WI38 (cell line): ENCODE results near the gene CCSER2.
A peak's percentile ranks its signal among the peaks of the same experiment; 100 is the strongest.
"Not testable (repeated sequence)": the region's sequence is repeated elsewhere in the genome, so short reads cannot be mapped to it uniquely, and the experiment has no call there.

Source experiments
- H3K4me3 ChIP-seq: 2 replicates; pipeline ENCODE4 v1.5.1; 2011; ENCODE audit warnings: low read depth, mild to moderate bottlenecking, control low read depth, low read length
- CTCF ChIP-seq: IDR thresholded peaks from 2 replicates; pipeline ENCODE4 v1.5.1; 2012; ENCODE audit warnings: low read depth, mild to moderate bottlenecking, control low read depth, low read length

Gene CCSER2

GRCh38 chr10:84407388-84408049, 79.1 kb downstream of the CCSER2 start:
- no peak for TF ChIP-seq CTCF
- H3K4me3 ChIP-seq, result no peak overlapping the region

- H3K4me3 ChIP-seq, result no peak overlapping the region
- no peak for TF ChIP-seq CTCF
Measured at GRCh38 chr10:84412482-84412881, 84.1 kb downstream of the CCSER2 start.

GRCh38 chr10:84414110-84414509, 85.7 kb downstream of the CCSER2 start:
- not testable (repeated sequence) for H3K4me3 ChIP-seq

- no peak overlapping the region for H3K4me3 ChIP-seq
- TF ChIP-seq CTCF, result no peak
Measured at GRCh38 chr10:84415539-84416244, 87.3 kb downstream of the CCSER2 start.

- H3K4me3 ChIP-seq, result no peak overlapping the region
- no peak for TF ChIP-seq CTCF
Measured at GRCh38 chr10:84416245-84416555, 87.8 kb downstream of the CCSER2 start.

- H3K4me3 ChIP-seq, result no peak overlapping the region
- TF ChIP-seq CTCF, result no peak
Measured at GRCh38 chr10:84423719-84424118, 95.3 kb downstream of the CCSER2 start.

- peak overlapping the region; percentile 50 for H3K4me3 ChIP-seq
- TF ChIP-seq CTCF, result no peak
Measured at GRCh38 chr10:84424731-84425167, 96.4 kb downstream of the CCSER2 start.
